Measurements from ENCODE around the gene MIPEP.
"Not testable (repeated sequence)": the region's sequence is repeated elsewhere in the genome, so short reads cannot be mapped to it uniquely, and the experiment has no call there.

MIPEP gene

GRCh38 chr13:23889615-23890607 lies 711 bp upstream of the MIPEP start:
- in situ Hi-C loops (cut with MboI; ENCODE audit: low sequenced_read_pairs), result no loop called here

DNA sequence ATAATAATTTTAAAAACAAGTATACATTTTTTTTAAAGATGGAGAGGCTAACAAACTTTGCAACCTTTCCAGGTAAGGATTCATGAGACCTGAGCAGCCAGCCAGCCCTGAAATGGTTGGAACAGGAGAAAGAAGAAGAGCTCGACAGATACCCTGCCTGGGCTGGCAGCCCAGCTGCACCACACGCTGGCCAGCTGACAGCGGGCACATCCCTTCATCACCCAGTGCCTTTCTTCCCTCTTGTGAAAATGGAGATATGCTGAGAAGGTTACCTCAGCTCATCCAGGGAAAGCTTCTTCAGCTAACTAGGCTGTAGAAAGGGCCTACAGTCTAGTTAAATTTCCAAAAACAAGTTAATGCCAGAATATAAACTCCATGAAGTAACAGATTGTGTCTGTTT lies 4.8 kb downstream of the MIPEP start:
- in situ Hi-C loops (cut with MboI; ENCODE audit: low sequenced_read_pairs), result not testable (repeated sequence)

DNA sequence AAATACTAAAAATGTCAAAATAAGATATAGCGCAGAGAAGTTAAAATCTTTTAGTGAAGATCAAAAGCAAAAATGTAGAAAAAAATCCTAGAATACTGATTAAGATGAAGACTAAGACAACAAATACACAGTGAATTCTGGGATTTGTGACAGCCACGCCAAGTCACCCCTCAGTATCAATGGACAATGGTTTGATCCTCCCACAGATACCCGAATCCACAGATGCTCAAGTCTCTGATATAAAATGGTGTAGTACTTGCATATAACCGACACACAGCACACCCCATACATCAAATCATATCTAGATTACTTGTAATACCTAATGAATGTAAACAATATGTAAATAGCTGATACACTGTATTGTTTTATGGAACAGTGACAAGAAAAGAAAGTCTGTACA lies 5.9 kb downstream of the MIPEP start:
- in situ Hi-C loops (cut with MboI; ENCODE audit: low sequenced_read_pairs), result no loop called here

- in situ Hi-C loops (cut with MboI; ENCODE audit: low sequenced_read_pairs), result not testable (repeated sequence)
Observed at GRCh38 chr13:23881402-23881800, 7.8 kb downstream of the MIPEP start.

GRCh38 chr13:23880493-23881401 lies 8.5 kb downstream of the MIPEP start:
- in situ Hi-C loops (cut with MboI; ENCODE audit: low sequenced_read_pairs), result not testable (repeated sequence)

- in situ Hi-C loops (cut with MboI; ENCODE audit: low sequenced_read_pairs), result no loop called here
Observed at GRCh38 chr13:23877286-23877685, 11.9 kb downstream of the MIPEP start.

DNA sequence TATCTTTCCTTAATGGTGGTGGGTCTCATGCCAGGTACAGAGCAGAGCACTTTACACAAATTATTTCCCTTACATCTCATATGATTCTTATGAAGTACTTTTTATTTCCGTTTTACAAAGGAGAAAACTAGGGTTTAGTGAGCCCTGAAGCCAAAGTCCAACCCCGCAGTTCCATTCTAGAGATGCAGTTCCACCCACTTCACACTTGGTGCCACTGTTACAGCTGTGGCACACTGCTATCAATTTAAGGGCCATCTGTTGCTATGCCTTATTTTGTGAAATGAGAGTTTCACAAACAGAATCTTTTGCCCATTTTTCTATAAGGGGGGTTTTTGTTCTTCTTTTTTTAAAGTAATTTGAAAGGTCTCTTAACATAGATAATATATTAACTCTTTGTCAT lies 12.9 kb downstream of the MIPEP start:
- in situ Hi-C loops (cut with MboI; ENCODE audit: low sequenced_read_pairs), result no loop called here

DNA sequence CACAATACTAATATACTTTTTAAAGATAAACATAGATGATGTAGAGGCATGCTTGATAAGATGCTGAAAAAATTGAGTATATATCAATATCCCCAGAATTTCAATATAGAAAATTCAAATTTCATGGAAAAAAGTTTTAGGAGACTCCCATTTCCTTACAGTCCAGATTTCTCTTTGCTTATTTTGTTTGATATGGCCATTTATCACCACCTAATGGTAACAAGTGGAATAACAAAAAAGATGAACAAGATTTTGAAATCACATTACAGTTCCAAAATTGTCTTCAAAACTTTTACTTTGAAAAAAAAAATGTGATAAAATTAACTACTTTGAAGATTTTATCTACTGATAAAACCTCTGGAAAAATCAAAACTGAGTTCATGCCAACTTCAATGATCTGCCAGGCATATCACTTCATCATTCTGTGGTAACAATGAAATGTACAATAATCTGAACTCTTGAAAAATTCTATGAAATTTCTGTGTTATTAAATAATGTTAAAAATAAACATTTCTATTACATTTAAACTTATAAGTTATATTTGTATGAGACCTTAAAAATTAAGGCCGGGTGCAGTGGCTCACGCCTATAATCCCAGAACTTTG lies 17.5 kb downstream of the MIPEP start:
- in situ Hi-C loops (cut with MboI; ENCODE audit: low sequenced_read_pairs), result no loop called here

- in situ Hi-C loops (cut with MboI; ENCODE audit: low sequenced_read_pairs), result no loop called here
Observed at GRCh38 chr13:23870356-23871140, 18.7 kb downstream of the MIPEP start.

- in situ Hi-C loops (cut with MboI; ENCODE audit: low sequenced_read_pairs), result no loop called here
Observed at GRCh38 chr13:23868521-23868920, 20.7 kb downstream of the MIPEP start.

DNA sequence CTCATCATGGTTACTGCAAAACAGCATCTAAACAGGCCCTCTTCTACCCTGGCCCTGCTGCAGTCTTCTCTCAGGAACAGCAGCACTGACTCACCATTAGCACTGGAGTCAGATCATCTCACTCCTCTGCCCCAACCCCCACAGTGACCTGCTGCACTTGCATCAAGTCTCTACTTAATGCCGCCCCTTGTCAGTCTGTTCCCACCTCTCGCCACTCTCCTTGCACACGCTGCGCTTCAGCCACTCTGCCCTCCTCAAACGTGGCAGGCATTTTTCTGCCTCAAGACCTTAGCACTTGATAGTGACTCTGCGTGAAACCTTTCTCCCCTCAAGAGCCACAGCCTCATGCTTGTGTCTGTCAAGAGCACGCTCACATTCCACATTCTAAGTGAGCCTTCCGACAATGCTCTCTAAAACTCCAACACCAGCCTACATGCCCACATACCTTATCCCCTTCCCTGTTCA lies 22.1 kb downstream of the MIPEP start:
- in situ Hi-C loops (cut with MboI; ENCODE audit: low sequenced_read_pairs), result no loop called here

DNA sequence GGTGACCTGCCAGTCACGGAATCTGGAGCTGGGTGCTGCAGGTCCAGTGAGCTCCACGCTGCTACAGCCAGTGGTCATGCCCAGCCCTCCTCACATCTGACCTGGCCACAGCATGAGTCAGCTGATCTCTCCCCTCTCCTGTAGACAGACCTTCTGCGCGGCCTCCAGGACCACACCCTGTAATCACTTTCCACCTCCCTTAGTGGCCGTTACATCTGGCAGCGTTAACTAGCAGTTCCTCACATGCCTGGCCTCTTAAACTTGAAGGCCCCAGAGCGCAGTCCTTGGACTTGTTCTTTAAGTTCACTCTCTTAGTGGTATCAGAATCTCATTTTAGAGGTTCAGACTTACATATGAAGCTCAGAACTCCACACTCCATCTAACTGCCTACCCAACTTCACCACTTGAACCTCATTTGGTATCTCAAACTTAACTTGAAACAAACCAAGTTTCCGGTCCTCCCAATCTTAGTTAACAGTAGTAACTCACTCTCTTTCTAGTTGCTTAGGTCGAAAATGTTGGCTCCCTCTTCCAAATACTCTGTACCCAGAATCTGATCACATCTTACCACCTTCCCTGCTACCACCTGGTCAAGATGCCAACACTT lies 22.7 kb downstream of the MIPEP start:
- in situ Hi-C loops (cut with MboI; ENCODE audit: low sequenced_read_pairs), result no loop called here

DNA sequence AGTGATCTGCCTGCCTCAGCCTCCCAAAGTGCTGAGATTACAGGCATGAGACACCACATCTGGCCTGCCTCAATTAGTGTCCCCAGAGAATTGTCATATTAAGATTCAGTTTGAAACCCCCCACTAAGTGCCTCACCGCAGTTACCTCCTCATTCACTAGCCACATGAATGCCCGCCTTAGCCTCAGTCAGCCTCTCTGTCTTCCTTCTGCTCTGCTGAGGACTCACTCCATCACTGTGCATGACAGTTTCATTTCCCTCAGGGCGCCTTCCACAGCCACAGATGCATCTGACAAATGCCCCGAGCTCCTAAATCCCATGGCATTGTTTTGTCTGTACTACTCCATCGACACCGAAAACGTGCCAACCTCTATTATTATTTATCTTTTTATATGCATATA lies 23.3 kb downstream of the MIPEP start:
- in situ Hi-C loops (cut with MboI; ENCODE audit: low sequenced_read_pairs), result no loop called here

DNA sequence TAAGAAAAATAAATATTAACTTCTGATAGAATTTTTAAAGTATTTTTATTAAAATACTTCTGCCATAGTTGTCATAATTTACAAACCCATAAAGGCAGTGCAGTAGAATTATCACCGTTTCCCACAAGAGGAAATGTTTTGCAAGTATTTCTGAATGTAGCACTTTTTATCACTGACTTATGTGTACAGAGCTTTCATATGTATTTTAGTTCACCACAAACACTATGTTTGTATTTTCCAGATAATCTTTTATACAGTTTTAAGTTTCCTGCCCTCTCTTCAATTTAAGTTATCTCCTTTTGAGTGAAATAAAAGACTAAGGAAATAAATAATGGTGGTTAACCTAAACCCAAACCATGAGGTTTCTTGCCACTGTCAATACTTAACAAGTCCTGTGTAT lies 24.2 kb downstream of the MIPEP start:
- in situ Hi-C loops (cut with MboI; ENCODE audit: low sequenced_read_pairs), result no loop called here

DNA sequence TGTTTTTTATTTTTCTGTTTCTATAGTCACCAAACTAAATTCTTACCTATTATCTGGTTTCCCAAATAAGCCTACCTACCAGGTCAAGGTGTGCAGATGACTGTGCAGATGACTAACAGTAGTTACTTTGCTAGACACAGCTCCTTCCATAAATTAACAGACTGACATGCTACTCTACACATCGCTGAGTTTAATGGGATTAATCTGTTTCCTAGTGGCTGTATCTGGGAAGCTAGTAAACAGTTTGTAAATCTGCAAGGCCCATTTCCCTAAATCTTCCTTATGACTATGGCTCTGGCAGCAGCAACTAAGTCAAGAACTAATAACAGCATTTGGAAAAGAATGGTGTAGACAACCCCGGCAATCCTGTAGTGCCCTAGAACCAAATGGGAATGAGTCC lies 27.9 kb downstream of the MIPEP start:
- in situ Hi-C loops (cut with MboI; ENCODE audit: low sequenced_read_pairs), result no loop called here

DNA sequence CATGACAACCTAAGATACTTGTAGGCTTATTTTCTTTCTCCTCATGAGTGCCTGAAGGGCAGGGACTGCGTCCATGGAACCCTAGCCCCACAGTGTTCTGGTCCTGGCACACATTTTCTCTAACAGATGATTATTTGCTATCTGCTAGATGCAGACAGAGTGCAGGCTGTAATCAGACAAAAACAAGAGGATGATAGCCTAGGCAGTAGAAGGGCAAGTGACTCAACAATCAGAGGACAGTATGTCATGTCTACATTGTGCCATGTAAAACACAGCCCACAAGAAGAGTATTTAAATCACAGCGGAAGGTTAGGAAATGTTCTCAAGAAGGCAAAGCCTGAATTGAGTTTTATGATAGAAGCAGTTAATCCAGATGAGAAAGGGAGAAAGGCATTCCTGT lies 29.3 kb downstream of the MIPEP start:
- in situ Hi-C loops (cut with MboI; ENCODE audit: low sequenced_read_pairs), result no loop called here

- in situ Hi-C loops (cut with MboI; ENCODE audit: low sequenced_read_pairs), result no loop called here
Observed at GRCh38 chr13:23859455-23859854, 29.7 kb downstream of the MIPEP start.

DNA sequence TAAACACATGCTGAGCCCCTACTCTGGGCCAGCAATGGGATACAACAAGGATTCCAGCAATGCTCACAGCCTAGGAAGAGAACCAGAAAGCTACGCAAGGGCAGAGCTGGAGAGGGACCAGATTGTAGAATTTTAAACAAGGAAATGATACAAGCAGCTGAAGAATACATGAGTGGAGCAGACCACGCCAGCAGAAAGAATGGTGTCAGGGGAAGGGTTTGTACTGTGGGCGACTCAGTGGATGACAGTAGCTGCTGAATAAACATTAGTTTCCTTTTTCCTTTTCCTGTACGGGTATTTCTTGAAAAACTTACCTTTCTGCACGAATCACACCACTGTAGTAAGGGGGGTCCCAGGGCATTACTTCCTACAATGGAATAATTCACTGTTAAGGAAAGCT lies 30.7 kb downstream of the MIPEP start:
- in situ Hi-C loops (cut with MboI; ENCODE audit: low sequenced_read_pairs), result no loop called here

DNA sequence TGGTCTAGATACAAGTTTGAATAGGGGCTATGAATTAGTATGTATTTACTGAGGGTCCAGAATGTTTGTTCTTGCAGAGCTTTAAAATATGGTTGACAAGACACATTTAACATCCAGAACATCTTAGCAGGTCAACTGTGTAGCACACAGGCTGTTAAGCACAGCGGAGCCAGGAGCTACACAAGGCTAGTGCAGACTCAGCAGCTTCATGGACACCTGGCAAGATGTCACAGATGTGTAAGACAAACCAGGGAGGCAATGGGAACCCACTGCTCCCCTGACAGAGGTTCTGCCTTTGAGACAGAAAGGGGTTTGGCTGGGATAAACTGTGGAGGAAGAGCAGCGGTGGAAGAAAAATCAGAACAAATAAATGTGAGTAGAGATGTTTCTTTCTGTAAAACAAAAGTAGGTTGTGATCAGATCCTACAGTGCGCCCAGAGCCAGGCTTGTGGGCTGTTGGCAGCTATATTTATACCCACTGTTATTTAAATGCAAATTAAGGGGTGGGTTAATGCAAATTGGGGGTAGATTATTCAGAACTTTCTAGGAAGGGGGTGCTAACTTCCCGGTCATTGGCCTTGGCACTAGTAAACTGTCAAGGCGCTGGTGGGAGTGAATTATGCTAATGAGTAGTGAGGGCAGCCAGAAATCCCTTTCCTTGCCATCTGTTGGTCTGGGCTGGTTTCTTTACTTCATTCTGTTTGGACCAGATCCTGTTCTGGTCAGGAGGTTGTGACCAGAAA lies 33.0 kb downstream of the MIPEP start:
- in situ Hi-C loops (cut with MboI; ENCODE audit: low sequenced_read_pairs), result no loop called here
